ENCODE results near the gene ACR.

Gene ACR

GRCh38 chr22:50702821-50703725 lies 34.9 kb upstream of the ACR start:
- no peak for DNase-seq (ENCODE audit: low read depth, low spot score)

- DNase-seq (ENCODE audit: low read depth, low spot score), result no peak
These were observed 34.1 kb upstream of the ACR start for GRCh38 chr22:50703726-50704509.

DNA sequence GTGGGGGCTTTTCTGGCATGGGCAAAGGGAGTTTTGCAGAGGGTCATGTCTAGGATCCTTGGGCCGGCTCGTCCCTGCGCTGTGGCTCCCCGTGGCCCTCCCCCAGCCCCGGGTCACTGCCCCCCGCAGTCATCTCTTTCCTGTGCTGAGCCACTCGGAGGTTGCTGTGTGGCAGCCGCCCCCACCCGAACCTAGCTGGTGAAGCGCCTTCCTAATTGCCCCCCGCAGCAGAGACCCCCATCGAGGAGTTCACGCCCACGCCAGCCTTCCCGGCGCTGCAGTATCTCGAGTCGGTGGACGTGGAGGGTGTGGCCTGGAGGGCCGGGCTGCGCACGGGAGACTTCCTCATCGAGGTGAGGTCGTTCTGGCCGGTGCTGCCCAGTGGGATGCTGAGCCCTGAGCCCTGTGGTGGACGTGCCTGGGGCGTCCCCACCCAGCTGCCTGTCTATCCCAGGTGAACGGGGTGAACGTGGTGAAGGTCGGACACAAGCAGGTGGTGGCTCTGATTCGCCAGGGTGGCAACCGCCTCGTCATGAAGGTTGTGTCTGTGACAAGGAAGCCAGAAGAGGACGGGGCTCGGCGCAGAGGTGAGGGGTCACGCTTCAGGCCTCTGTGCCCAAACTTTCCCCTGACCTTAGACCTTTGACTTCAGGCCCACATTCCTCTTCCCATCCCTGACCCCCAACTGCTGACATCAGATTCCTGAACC lies 33.3 kb upstream of the ACR start:
- no peak for DNase-seq (ENCODE audit: low read depth, low spot score)

DNA sequence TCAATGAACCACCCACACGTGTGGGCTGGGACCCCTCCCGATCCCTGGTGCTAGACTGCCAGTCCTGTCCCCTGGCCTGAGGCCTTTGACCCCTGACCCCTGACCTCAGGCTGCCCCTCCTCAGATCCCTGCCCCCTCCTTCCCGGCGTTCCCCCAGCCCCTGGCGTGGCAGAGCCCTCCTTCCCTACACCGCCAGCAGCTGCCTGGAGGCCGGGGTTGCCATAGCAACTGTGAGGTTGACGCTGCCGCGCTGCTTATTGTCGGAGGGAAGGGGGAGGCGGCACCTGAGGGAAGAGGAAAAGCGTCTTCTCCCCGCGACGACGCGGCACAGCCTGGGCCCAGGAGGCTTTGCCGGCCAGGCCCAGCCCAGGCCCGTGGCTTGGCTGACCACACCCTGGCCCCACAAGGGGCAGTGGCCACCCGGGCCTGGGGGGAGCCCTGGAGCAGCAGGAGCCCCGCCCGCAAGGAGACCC lies 32.7 kb upstream of the ACR start:
- DNase-seq (ENCODE audit: low read depth, low spot score), result peak; percentile 64

GRCh38 chr22:50705851-50706351 lies 32.1 kb upstream of the ACR start:
- no peak for DNase-seq (ENCODE audit: low read depth, low spot score)

GRCh38 chr22:50706481-50707125 lies 31.4 kb upstream of the ACR start:
- no peak for DNase-seq (ENCODE audit: low read depth, low spot score)

DNA sequence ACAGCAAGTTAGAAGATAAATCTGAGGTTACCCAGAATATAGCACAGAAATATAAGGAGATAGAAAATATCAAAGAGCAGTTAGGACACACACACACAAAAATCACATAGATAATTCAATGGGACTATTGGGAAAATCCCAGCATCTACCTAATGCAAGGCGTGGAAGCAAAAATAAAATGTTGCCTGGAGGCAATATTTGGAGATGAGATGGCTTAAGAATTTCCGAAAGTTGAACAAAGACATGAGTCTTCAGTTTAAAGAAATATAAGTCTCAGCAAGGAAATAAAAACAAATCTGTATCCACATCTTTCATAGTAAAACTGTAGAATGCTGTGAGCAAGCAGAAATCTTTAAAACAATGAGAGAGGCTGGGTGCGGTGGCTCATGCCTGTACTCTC lies 29.5 kb upstream of the ACR start:
- no peak for DNase-seq (ENCODE audit: low read depth, low spot score)

DNA sequence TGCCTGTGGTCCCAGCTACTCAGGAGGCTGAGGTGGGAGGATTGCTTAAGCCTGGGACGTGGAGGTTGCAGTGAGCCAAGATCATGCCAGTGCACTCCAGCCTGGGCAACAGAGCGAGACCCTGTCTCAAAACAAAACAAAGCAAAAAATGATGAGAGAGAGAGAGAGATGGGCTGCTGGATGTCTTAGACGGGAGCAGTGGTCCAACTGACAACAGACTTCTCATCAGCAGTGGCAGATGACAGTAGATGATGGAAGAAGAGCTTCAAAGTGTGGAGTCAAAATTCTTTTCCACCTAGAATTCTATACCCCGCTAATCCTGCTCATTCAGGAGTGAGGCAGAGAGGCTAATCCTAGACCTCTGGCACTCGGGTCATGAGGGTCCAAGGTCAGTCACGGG lies 29.0 kb upstream of the ACR start:
- DNase-seq (ENCODE audit: low read depth, low spot score), result no peak

- DNase-seq (ENCODE audit: low read depth, low spot score), result no peak
These were observed 27.8 kb upstream of the ACR start for GRCh38 chr22:50710221-50710620.

DNA sequence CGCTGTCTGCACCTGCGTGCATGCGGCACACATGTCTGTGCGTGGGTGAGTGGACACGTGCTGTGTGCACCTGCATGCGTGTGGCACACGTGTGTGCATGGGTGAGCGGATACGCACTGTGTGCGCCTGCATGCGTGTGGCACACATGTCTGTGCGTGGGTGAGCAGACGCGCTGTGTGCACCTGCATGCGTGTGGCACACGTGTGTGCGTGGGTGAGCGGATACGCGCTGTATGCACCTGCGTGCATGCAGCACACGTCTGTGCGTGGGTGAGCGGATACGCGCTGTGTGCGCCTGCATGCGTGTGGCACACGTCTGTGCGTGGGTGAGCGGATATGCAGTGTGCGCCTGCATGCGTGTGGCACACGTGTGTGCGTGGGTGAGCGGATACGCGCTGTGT lies 27.1 kb upstream of the ACR start:
- no peak for DNase-seq (ENCODE audit: low read depth, low spot score)

GRCh38 chr22:50711446-50712340 lies 26.3 kb upstream of the ACR start:
- DNase-seq (ENCODE audit: low read depth, low spot score), result no peak

- DNase-seq (ENCODE audit: low read depth, low spot score), result no peak
These were observed 25.5 kb upstream of the ACR start for GRCh38 chr22:50712341-50713007.

DNA sequence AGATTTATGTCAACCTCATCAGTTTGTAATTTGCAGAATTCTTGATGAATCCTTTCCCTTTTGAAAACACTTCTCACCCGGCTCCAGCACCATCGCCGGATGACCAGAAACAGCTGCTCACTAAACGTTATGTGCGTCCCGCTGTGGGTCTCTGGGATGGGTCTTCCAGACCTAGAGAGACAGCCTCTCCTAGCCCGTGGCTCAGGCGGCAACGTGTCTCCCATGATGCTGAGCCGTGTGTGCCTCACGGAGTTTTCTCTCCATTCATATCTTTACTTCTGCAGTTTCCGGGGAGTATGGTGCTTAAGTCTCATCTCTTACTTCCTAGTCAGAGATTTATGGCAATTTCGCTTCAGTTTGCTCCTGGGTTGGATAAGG lies 25.0 kb upstream of the ACR start:
- no peak for DNase-seq (ENCODE audit: low read depth, low spot score)

DNA sequence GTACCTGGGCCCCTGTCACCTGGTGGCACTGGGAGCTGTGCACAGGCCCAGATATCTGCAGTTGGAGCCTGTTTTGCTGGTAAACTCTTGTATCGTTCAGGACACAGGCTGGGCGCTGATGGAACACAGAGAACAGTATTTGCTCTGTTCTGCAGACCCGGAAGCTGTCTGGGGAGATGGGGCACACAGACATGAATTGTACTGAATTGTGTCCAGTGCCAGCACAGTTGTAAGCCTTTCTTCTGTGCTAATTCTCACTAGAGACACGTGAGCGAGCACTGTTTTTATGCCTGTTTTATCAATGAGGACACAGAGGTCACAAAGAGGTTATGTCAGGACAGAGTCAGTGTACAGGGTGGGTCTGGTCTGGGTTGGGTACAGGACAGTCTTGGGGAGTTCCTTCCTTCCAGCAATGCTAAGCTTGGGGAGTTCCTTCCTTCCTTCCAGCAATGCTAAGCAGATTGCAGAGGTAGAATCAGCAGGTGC lies 24.4 kb upstream of the ACR start:
- no peak for DNase-seq (ENCODE audit: low read depth, low spot score)

DNA sequence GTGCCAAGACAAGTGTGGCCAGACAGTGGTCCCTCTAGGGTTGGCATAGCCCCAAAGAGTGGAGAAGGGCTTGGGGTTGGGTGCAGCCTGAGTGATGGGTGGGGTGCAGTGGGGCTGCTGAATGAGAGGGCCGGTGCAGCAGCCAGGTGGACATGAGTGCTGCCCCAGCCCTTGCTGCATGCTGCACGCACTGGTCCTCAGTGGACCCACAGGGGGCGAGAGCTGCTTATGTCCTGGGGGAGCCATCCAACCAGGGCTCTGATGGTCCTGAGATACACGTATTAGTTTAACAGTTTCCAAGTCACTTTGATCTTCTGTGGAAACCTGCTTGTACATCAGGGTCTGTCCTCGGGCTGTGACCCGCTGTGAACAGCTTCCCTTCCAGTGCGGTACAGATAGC lies 23.9 kb upstream of the ACR start:
- no peak for DNase-seq (ENCODE audit: low read depth, low spot score)

GRCh38 chr22:50714631-50715179 lies 23.3 kb upstream of the ACR start:
- no peak for DNase-seq (ENCODE audit: low read depth, low spot score)

- DNase-seq (ENCODE audit: low read depth, low spot score), result no peak
These were observed 22.8 kb upstream of the ACR start for GRCh38 chr22:50715250-50715649.

- DNase-seq (ENCODE audit: low read depth, low spot score), result no peak
These were observed 22.2 kb upstream of the ACR start for GRCh38 chr22:50715776-50716175.

DNA sequence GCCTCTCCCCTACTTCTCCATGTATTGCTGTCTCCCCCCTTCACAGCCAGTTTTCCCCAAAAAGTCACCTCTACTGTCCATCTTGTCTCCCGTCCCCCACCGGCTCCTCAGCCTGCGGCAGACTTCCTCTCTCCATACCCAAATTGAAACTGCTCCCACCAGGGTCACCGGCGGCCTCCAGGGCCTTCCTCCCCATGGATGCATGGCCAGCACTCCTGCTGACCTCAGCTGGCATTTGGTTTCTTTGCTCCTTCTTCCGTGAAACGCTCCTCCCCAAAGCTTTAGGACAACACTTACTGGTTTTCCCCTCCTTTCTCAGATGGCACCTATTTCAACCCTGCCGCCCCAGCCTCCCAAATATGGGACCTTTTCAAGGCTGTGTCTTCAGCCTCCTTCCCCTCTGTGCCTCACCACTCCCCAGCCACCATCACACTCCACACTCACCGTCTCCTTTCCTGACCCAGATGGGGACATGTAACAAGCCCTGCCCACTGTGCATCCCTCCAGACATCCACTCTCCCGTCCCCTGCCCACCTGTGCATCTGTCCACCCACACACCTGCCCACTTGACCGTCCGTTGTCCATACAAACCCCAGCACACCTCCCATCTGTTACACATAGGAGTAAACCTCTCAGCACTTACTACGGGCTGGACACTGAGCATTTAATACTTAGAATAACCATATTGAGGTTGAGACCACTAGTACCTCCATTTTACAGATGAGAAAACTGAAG lies 21.5 kb upstream of the ACR start:
- no peak for DNase-seq (ENCODE audit: low read depth, low spot score)

All from iPS DF 19.7 (cell line).